ENCODE data around the gene SRGAP1. TPM values are rescaled to one million over a fixed set of nuclear protein-coding genes. Genes with fewer than 3 reads are reported as not detected.

SRGAP1 gene
- total RNA-seq, 1 experiment from 2014 or later = 26.8 TPM

DNA sequence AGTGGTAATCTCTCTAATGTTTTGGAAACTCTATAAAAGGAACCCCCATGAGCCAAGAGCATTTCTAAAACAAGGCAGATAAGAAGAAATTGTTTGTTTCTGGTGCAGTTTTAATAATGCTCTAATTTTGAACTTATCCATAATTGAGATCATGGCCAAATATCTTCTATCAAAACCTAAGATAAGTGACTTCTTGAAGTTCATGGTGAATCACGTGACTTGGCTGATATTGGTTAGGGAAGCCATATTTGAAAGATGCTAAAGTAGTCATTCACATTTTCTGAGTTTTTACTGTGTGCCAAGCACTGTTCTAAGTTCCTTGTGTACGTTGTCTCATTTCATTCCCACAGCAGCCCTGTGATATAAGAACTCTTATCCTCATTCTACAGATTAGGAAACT is 219.7 kb downstream of the SRGAP1 start:
- CTCF ChIA-PET = no interaction called here
- BruUV-seq (replicated peaks) = no TSS peak
- Histone ChIP-seq H3K36me3 (ENCODE audit: control insufficient read depth, insufficient read depth, low read length) (peaks cover 4% of the 10 kb centered on the region), H3K27me3 (ENCODE audit: control insufficient read depth, insufficient read depth, low read length) (no peaks in the 10 kb centered on the region), H3K27ac (ENCODE audit: low read length) (no peak overlapping the region), H3K4me1 (ENCODE audit: control insufficient read depth, insufficient read depth, low read length) (no peaks in the 10 kb centered on the region), H3K4me3 (ENCODE audit: low read depth in 2 of 2, low read length in 2 of 2) (no peak overlapping the region), H3K9me3 (ENCODE audit: control insufficient read depth, insufficient read depth, low read depth, low read length) (no peaks in the 10 kb centered on the region)
- intact Hi-C loops (cut with micrococcal nuclease; ENCODE audit: unreplicated experiment) (no loop called here), in situ Hi-C loops (cut with HindIII; ENCODE audit: low pct_unique_long_range_greater_than_20kb, low sequenced_read_pairs) (no loop called here)
- POLR2A ChIA-PET = no interaction called here
- TF ChIP-seq SIN3A (IDR thresholded peaks at IDR 0.05; ENCODE audit: borderline replicate concordance, insufficient read depth, low read depth, low read length) (no peak), TCF7L2 (IDR thresholded peaks at IDR 0.05; ENCODE audit: low read depth, low read length) (no peak), POLR2AphosphoS5 (IDR thresholded peaks at IDR 0.05; ENCODE audit: low read depth, low read length) (no peak)
- TF ChIP-seq, protein P1, sequence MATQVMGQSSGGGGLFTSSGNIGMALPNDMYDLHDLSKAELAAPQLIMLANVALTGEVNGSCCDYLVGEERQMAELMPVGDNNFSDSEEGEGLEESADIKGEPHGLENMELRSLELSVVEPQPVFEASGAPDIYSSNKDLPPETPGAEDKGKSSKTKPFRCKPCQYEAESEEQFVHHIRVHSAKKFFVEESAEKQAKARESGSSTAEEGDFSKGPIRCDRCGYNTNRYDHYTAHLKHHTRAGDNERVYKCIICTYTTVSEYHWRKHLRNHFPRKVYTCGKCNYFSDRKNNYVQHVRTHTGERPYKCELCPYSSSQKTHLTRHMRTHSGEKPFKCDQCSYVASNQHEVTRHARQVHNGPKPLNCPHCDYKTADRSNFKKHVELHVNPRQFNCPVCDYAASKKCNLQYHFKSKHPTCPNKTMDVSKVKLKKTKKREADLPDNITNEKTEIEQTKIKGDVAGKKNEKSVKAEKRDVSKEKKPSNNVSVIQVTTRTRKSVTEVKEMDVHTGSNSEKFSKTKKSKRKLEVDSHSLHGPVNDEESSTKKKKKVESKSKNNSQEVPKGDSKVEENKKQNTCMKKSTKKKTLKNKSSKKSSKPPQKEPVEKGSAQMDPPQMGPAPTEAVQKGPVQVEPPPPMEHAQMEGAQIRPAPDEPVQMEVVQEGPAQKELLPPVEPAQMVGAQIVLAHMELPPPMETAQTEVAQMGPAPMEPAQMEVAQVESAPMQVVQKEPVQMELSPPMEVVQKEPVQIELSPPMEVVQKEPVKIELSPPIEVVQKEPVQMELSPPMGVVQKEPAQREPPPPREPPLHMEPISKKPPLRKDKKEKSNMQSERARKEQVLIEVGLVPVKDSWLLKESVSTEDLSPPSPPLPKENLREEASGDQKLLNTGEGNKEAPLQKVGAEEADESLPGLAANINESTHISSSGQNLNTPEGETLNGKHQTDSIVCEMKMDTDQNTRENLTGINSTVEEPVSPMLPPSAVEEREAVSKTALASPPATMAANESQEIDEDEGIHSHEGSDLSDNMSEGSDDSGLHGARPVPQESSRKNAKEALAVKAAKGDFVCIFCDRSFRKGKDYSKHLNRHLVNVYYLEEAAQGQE (IDR thresholded peaks at IDR 0.05; ENCODE audit: insufficient read depth in 1 of 2, low read depth in 2 of 2, low read length in 1 of 2) = no peak
- TF ChIP-seq, protein P2, sequence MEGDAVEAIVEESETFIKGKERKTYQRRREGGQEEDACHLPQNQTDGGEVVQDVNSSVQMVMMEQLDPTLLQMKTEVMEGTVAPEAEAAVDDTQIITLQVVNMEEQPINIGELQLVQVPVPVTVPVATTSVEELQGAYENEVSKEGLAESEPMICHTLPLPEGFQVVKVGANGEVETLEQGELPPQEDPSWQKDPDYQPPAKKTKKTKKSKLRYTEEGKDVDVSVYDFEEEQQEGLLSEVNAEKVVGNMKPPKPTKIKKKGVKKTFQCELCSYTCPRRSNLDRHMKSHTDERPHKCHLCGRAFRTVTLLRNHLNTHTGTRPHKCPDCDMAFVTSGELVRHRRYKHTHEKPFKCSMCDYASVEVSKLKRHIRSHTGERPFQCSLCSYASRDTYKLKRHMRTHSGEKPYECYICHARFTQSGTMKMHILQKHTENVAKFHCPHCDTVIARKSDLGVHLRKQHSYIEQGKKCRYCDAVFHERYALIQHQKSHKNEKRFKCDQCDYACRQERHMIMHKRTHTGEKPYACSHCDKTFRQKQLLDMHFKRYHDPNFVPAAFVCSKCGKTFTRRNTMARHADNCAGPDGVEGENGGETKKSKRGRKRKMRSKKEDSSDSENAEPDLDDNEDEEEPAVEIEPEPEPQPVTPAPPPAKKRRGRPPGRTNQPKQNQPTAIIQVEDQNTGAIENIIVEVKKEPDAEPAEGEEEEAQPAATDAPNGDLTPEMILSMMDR (IDR thresholded peaks at IDR 0.05) = no peak
- DNase-seq (ENCODE audit: low read depth, low spot score) (no peak), ATAC-seq (no peak)

DNA sequence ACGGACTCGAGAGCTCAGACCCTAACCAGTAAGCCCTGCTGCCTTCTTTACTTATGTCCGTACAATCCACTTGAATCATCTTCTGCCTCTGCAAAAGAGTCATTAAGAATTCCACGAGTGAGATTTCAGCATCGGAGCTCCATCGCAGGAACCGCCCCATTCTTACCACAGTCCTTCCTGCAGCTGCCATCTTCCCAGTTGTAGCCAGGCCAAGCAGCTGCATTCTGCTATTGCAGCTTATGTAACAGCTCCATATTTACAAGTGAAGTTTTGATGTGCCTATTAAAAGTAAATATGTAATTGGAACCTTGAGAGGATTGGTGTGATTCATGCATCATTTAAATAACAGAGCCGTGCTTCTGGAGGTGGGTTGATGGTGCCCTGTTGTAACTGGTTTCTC is 220.2 kb downstream of the SRGAP1 start:
- BruUV-seq (replicated peaks) = no TSS peak
- Histone ChIP-seq H3K4me3 (ENCODE audit: low read depth in 2 of 2, low read length in 2 of 2) (no peak overlapping the region), H3K36me3 (ENCODE audit: control insufficient read depth, insufficient read depth, low read length) (peaks cover 4% of the 10 kb centered on the region), H3K27ac (ENCODE audit: low read length) (no peak overlapping the region), H3K27me3 (ENCODE audit: control insufficient read depth, insufficient read depth, low read length) (no peaks in the 10 kb centered on the region), H3K9me3 (ENCODE audit: control insufficient read depth, insufficient read depth, low read depth, low read length) (no peaks in the 10 kb centered on the region), H3K4me1 (ENCODE audit: control insufficient read depth, insufficient read depth, low read length) (no peaks in the 10 kb centered on the region)
- ChIA-PET CTCF (no interaction called here), POLR2A (no interaction called here)
- intact Hi-C loops (cut with micrococcal nuclease; ENCODE audit: unreplicated experiment) = no loop called here
- ATAC-seq = no peak
- in situ Hi-C loops (cut with HindIII; ENCODE audit: low pct_unique_long_range_greater_than_20kb, low sequenced_read_pairs) = no loop called here
- TF ChIP-seq TCF7L2 (IDR thresholded peaks at IDR 0.05; ENCODE audit: low read depth, low read length) = no peak
- TF ChIP-seq POLR2AphosphoS5 (IDR thresholded peaks at IDR 0.05; ENCODE audit: low read depth, low read length) = no peak
- no peak for TF ChIP-seq SIN3A (IDR thresholded peaks at IDR 0.05; ENCODE audit: borderline replicate concordance, insufficient read depth, low read depth, low read length)
- TF ChIP-seq, protein P1 (IDR thresholded peaks at IDR 0.05; ENCODE audit: insufficient read depth in 1 of 2, low read depth in 2 of 2, low read length in 1 of 2) = no peak
- TF ChIP-seq, protein P2 (IDR thresholded peaks at IDR 0.05) = no peak
- no peak for DNase-seq (ENCODE audit: low read depth, low spot score)
